GM19324 (cell line): ENCODE results near the gene ADPRHL1.
"Not testable (repeated sequence)": the region's sequence is repeated elsewhere in the genome, so short reads cannot be mapped to it uniquely, and the experiment has no call there.

Source experiments
- ATAC-seq: cut with Tn5 transposase; IDR thresholded peaks from one replicate; pipeline ENCODE4 v1.9.1; 2021; ENCODE audit warnings: mild to moderate bottlenecking, moderate library complexity; ENCODE audit not compliant: unreplicated experiment, low FRiP score

ADPRHL1 gene

GRCh38 chr13:113405481-113406300, 47.6 kb downstream of the ADPRHL1 start:
- no peak for ATAC-seq

- no peak for ATAC-seq
Observed at GRCh38 chr13:113404723-113405471, 48.4 kb downstream of the ADPRHL1 start.

- no peak for ATAC-seq
Observed at GRCh38 chr13:113404366-113404722, 48.9 kb downstream of the ADPRHL1 start.

GRCh38 chr13:113403255-113404104, 49.8 kb downstream of the ADPRHL1 start:
- ATAC-seq = no peak

GRCh38 chr13:113402471-113403254, 50.6 kb downstream of the ADPRHL1 start:
- ATAC-seq = no peak

GRCh38 chr13:113401452-113402415, 51.6 kb downstream of the ADPRHL1 start:
- no peak for ATAC-seq

GRCh38 chr13:113400621-113401451, 52.5 kb downstream of the ADPRHL1 start:
- ATAC-seq = no peak

- no peak for ATAC-seq
Observed at GRCh38 chr13:113399755-113400149, 53.5 kb downstream of the ADPRHL1 start.

- no peak for ATAC-seq
Observed at GRCh38 chr13:113398963-113399754, 54.1 kb downstream of the ADPRHL1 start.

- ATAC-seq = no peak
Observed at GRCh38 chr13:113397608-113398425, 55.5 kb downstream of the ADPRHL1 start.

GRCh38 chr13:113394339-113394640, 59.0 kb downstream of the ADPRHL1 start:
- ATAC-seq = no peak

- ATAC-seq = peak; percentile 95
Observed at GRCh38 chr13:113393563-113394338, 59.5 kb downstream of the ADPRHL1 start.

GRCh38 chr13:113393226-113393562, 60.1 kb downstream of the ADPRHL1 start:
- no peak for ATAC-seq

GRCh38 chr13:113390874-113391497, 62.3 kb downstream of the ADPRHL1 start:
- no peak for ATAC-seq

GRCh38 chr13:113389586-113389985, 63.7 kb downstream of the ADPRHL1 start:
- not testable (repeated sequence) for ATAC-seq

GRCh38 chr13:113387396-113387795, 65.9 kb downstream of the ADPRHL1 start:
- no peak for ATAC-seq
